ENCODE measurements around the gene OBP2B. TPM values are rescaled to one million over a fixed set of nuclear protein-coding genes. Genes with fewer than 3 reads are reported as not detected.

Gene OBP2B
- total RNA-seq, 2 donors from 2014 or later = not detected

- Histone ChIP-seq H3K9me3 (no peaks in the 10 kb centered on the region), H3K27ac (no peak overlapping the region), H3K27me3 (no peaks in the 10 kb centered on the region), H3K36me3 (no peaks in the 10 kb centered on the region), H3K4me3 (no peak overlapping the region), H3K4me1 (peaks cover 0 to 4% of the 10 kb centered on the region in 2 donors)
- DNase-seq (ENCODE audit: low spot score) = no peak
- no peak for TF ChIP-seq CTCF (IDR thresholded peaks at IDR 0.05)
These were observed 41.7 kb upstream of the OBP2B start for GRCh38 chr9:133250741-133251170.

- H3K36me3 ChIP-seq = no peaks in the 10 kb centered on the region
- no peaks in the 10 kb centered on the region for H3K9me3 ChIP-seq
- H3K27me3 ChIP-seq = no peaks in the 10 kb centered on the region
- no peak for DNase-seq (ENCODE audit: low spot score)
- peaks cover 0 to 4% of the 10 kb centered on the region in 2 donors for H3K4me1 ChIP-seq
- no peak overlapping the region for H3K4me3 ChIP-seq
- no peak for TF ChIP-seq CTCF (IDR thresholded peaks at IDR 0.05)
- no peak overlapping the region for H3K27ac ChIP-seq
These were observed 40.3 kb upstream of the OBP2B start for GRCh38 chr9:133249337-133249736.

- no peak for DNase-seq (ENCODE audit: low spot score)
- H3K4me1 ChIP-seq = peaks cover 0 to 4% of the 10 kb centered on the region in 2 donors
- H3K27me3 ChIP-seq = no peaks in the 10 kb centered on the region
- no peak overlapping the region for H3K27ac ChIP-seq
- H3K9me3 ChIP-seq = no peaks in the 10 kb centered on the region
- no peak for TF ChIP-seq CTCF (IDR thresholded peaks at IDR 0.05)
- H3K36me3 ChIP-seq = no peaks in the 10 kb centered on the region
- no peak overlapping the region for H3K4me3 ChIP-seq
These were observed 39.8 kb upstream of the OBP2B start for GRCh38 chr9:133248726-133249295.

- Histone ChIP-seq H3K36me3 (no peaks in the 10 kb centered on the region), H3K4me1 (peaks cover 0 to 4% of the 10 kb centered on the region in 2 donors), H3K4me3 (no peak overlapping the region), H3K27me3 (no peaks in the 10 kb centered on the region), H3K9me3 (no peaks in the 10 kb centered on the region), H3K27ac (no peak overlapping the region)
- no peak for DNase-seq (ENCODE audit: low spot score)
- TF ChIP-seq CTCF (IDR thresholded peaks at IDR 0.05) = no peak
These were observed 38.6 kb upstream of the OBP2B start for GRCh38 chr9:133247632-133248031.

- no peaks in the 10 kb centered on the region for H3K36me3 ChIP-seq
- H3K4me1 ChIP-seq = peaks cover 0 to 1% of the 10 kb centered on the region in 2 donors
- no peak overlapping the region for H3K27ac ChIP-seq
- H3K4me3 ChIP-seq = no peak overlapping the region
- H3K27me3 ChIP-seq = no peaks in the 10 kb centered on the region
- H3K9me3 ChIP-seq = no peaks in the 10 kb centered on the region
- no peak for TF ChIP-seq CTCF (IDR thresholded peaks at IDR 0.05)
- no peak for DNase-seq (ENCODE audit: low spot score)
These were observed 37.9 kb upstream of the OBP2B start for GRCh38 chr9:133246991-133247390.

GRCh38 chr9:133246562-133246961, 37.5 kb upstream of the OBP2B start:
- Histone ChIP-seq H3K9me3 (no peaks in the 10 kb centered on the region), H3K4me3 (no peak overlapping the region), H3K36me3 (no peaks in the 10 kb centered on the region), H3K4me1 (no peaks in the 10 kb centered on the region), H3K27ac (no peak overlapping the region), H3K27me3 (no peaks in the 10 kb centered on the region)
- DNase-seq (ENCODE audit: low spot score) = no peak
- no peak for TF ChIP-seq CTCF (IDR thresholded peaks at IDR 0.05)
